Uterus (tissue), 4 donors: ENCODE data around the gene ADAP1. TPM values are rescaled to one million over a fixed set of nuclear protein-coding genes. Genes with fewer than 3 reads are reported as not detected.

Experiments
- DNase-seq, 2 donors: peaks; one replicate each; pipeline ENCODE4 v3.0.0-alpha.2; 2019 to 2020
- H3K27ac ChIP-seq, 2 donors: fragments of 200-600 bp; sonication (generic); 1 replicate in 1 of 2; 2 replicates in 1 of 2; pipeline ENCODE4 v1.5.1; 2016 to 2018
- H3K27me3 ChIP-seq, 2 donors: fragments of 200-600 bp; sonication (generic); one replicate each; pipeline ENCODE4 v1.5.1; 2018 to 2019; ENCODE audit warnings: control low read depth in 1 of 2
- H3K36me3 ChIP-seq, 2 donors: fragments of 200-600 bp; sonication (generic); one replicate each; pipeline ENCODE4 v1.5.1; 2019; ENCODE audit warnings: control low read depth in 1 of 2
- H3K4me1 ChIP-seq, 2 donors: fragments of 200-600 bp; sonication (generic); one replicate each; pipeline ENCODE4 v1.5.1; 2018 to 2019; ENCODE audit warnings: control low read depth in 1 of 2
- H3K4me3 ChIP-seq, 2 donors: fragments of 200-600 bp; sonication (generic); 1 replicate in 1 of 2; 2 replicates in 1 of 2; pipeline ENCODE4 v1.5.1; 2018 to 2019; ENCODE audit warnings: mild to moderate bottlenecking in 1 of 2
- H3K9me3 ChIP-seq, 2 donors: fragments of 200-600 bp; sonication (generic); one replicate each; pipeline ENCODE4 v1.5.1; 2019; ENCODE audit warnings: control low read depth in 1 of 2
- CTCF ChIP-seq, 4 experiments: fragments of 200-600 bp in 2 of 4; fragments of 450-650 bp in 2 of 4; sonication (generic) in 2 of 4; IDR thresholded peaks; one replicate each; pipeline ENCODE4 v1.5.1; 2016 to 2019; ENCODE audit warnings: antibody characterized with exemption in 4 of 4, mild to moderate bottlenecking in 2 of 4, moderate library complexity in 1 of 4
- POLR2A ChIP-seq, 2 donors: fragments of 450-650 bp; IDR thresholded peaks; one replicate each; pipeline ENCODE4 v1.6.1; 2016; ENCODE audit warnings: antibody characterized with exemption in 2 of 2, mild to moderate bottlenecking in 1 of 2, moderate library complexity in 1 of 2
- intact Hi-C: fragments of 100-400 bp; cut with DNase I; formaldehyde crosslinking; loops from one replicate; pipeline ENCODE4 v1.15.1; 2023; ENCODE audit warnings: low total_unique reads
- total RNA-seq, 4 donors: library from RNA; depleted of rRNA in 3 of 4; stranded (reverse); fragments of >200 nt in 3 of 4; gene quantifications; one replicate each; pipeline versions ENCODE4 v1.1.0 to v1.2.4, GENCODE V29; 2014 to 2023
- donor health status: DM: yes; HTN: yes; CAD: no.

ADAP1 gene
- total RNA-seq, 4 donors from 2014 or later = 3.2 to 17.4 (median 10.9) TPM

- intact Hi-C loops = no loop called here
- Histone ChIP-seq H3K4me1 (peaks cover 0 to 6% of the 10 kb centered on the region in 2 donors), H3K9me3 (no peaks in the 10 kb centered on the region), H3K27ac (no peak overlapping the region), H3K4me3 (no peak overlapping the region), H3K27me3 (no peaks in the 10 kb centered on the region), H3K36me3 (no peaks in the 10 kb centered on the region)
- DNase-seq = no peak
- TF ChIP-seq POLR2A (IDR thresholded peaks at IDR 0.05) (no peak), CTCF (IDR thresholded peaks at IDR 0.05) (no peak)
Measured at GRCh38 chr7:897771-898376, 56.6 kb downstream of the ADAP1 start.

- no peaks in the 10 kb centered on the region for H3K9me3 ChIP-seq
- H3K4me3 ChIP-seq = no peak overlapping the region
- no peaks in the 10 kb centered on the region for H3K27me3 ChIP-seq
- TF ChIP-seq POLR2A (IDR thresholded peaks at IDR 0.05) = no peak
- no peak for TF ChIP-seq CTCF (IDR thresholded peaks at IDR 0.05)
- H3K27ac ChIP-seq = no peak overlapping the region
- H3K36me3 ChIP-seq = no peaks in the 10 kb centered on the region
- DNase-seq = no peak
- H3K4me1 ChIP-seq = peaks cover 0 to 6% of the 10 kb centered on the region in 2 donors
- intact Hi-C loops = no loop called here
Measured at GRCh38 chr7:897086-897485, 57.4 kb downstream of the ADAP1 start.

- intact Hi-C loops = no loop called here
- H3K36me3 ChIP-seq = no peaks in the 10 kb centered on the region
Measured at GRCh38 chr7:896346-897075, 58.0 kb downstream of the ADAP1 start.

GRCh38 chr7:895451-896052, 58.9 kb downstream of the ADAP1 start:
- intact Hi-C loops = no loop called here
- Histone ChIP-seq H3K27me3 (no peaks in the 10 kb centered on the region), H3K27ac (no peak overlapping the region), H3K4me3 (no peak overlapping the region), H3K9me3 (no peaks in the 10 kb centered on the region), H3K4me1 (no peaks in the 10 kb centered on the region), H3K36me3 (no peaks in the 10 kb centered on the region)
- DNase-seq = no peak
- TF ChIP-seq CTCF (IDR thresholded peaks at IDR 0.05) = no peak
- TF ChIP-seq POLR2A (IDR thresholded peaks at IDR 0.05) = no peak

More at GRCh38 chr7:896346-897075, 58.0 kb downstream of the ADAP1 start:
- Histone ChIP-seq H3K27ac (no peak overlapping the region), H3K27me3 (no peaks in the 10 kb centered on the region), H3K9me3 (no peaks in the 10 kb centered on the region), H3K4me3 (no peak overlapping the region), H3K4me1 (peaks cover 0 to 6% of the 10 kb centered on the region in 2 donors)
- TF ChIP-seq POLR2A (IDR thresholded peaks at IDR 0.05) (no peak), CTCF (IDR thresholded peaks at IDR 0.05) (no peak)
- DNase-seq = no peak

GRCh38 chr7:894927-895450, 59.5 kb downstream of the ADAP1 start:
- DNase-seq = no peak
- intact Hi-C loops = no loop called here
- Histone ChIP-seq H3K4me1 (no peaks in the 10 kb centered on the region), H3K27me3 (no peaks in the 10 kb centered on the region), H3K27ac (no peak overlapping the region), H3K36me3 (no peaks in the 10 kb centered on the region), H3K4me3 (no peak overlapping the region), H3K9me3 (no peaks in the 10 kb centered on the region)
- TF ChIP-seq POLR2A (IDR thresholded peaks at IDR 0.05) = no peak
- TF ChIP-seq CTCF (IDR thresholded peaks at IDR 0.05) = no peak
